IMR-90 (cell line): ENCODE measurements around the gene CCDC102B. TPM values are rescaled to one million over a fixed set of nuclear protein-coding genes. Genes with fewer than 3 reads are reported as not detected.

Experiments used
- ATAC-seq: fragments of 200-7000 bp; cut with Tn5 transposase; 2 replicates; pipeline ENCODE4 v1.9.1; 2020; ENCODE audit warnings: low read depth, mild to moderate bottlenecking, moderate library complexity
- BruUV-seq: library from RNA; stranded (reverse); fragments of 400-500 nt; replicated peaks from 2 replicates; lab custom pipeline; 2021; lab: Mats Ljungman, UMichigan
- CTCF ChIA-PET: fragments of 300-600 bp; formaldehyde crosslinking; extraction: SDS; loops from one replicate; lab custom pipeline; 2021; ENCODE audit warnings: antibody characterized with exemption; lab: Yijun Ruan, JAX
- POLR2A ChIA-PET: fragments of 300-600 bp; sonication (Branson Sonifier 250); formaldehyde crosslinking; loops from one replicate; lab custom pipeline; 2022; ENCODE audit warnings: antibody characterized with exemption; ENCODE audit not compliant: unreplicated experiment; lab: Charles Lee
- DNase-seq: peaks from one replicate; pipeline ENCODE4 v3.0.0; 2013
- H2AFZ ChIP-seq: replicated peaks from 2 replicates; pipeline ENCODE3; 2013; ENCODE audit warnings: low read length, mild to moderate bottlenecking; ENCODE audit not compliant: poor library complexity
- H2AK5ac ChIP-seq: 2 replicates; pipeline ENCODE4 v1.6.1; 2013; ENCODE audit warnings: low read depth, low read length, inconsistent platforms
- H2AK9ac ChIP-seq: replicated peaks from 2 replicates; pipeline ENCODE3; 2013; ENCODE audit warnings: mild to moderate bottlenecking, low read depth, low read length, moderate library complexity; ENCODE audit not compliant: poor library complexity
- H2BK120ac ChIP-seq: 2 replicates; pipeline ENCODE4 v1.6.1; 2013; ENCODE audit warnings: low read depth, low read length, inconsistent platforms
- H2BK15ac ChIP-seq: 3 replicates; pipeline ENCODE4 v1.6.1; 2013; ENCODE audit warnings: low read depth, low read length, inconsistent platforms
- H2BK20ac ChIP-seq: 2 replicates; pipeline ENCODE4 v1.6.1; 2013; ENCODE audit warnings: low read depth, mild to moderate bottlenecking, inconsistent platforms, low read length, moderate library complexity
- H2BK5ac ChIP-seq: 2 replicates; pipeline ENCODE4 v1.6.1; 2013; ENCODE audit warnings: mild to moderate bottlenecking, low read depth, low read length, inconsistent platforms; ENCODE audit not compliant: poor library complexity, severe bottlenecking
- H3K14ac ChIP-seq: replicated peaks from 2 replicates; pipeline ENCODE4 v1.6.1; 2013; ENCODE audit warnings: low read depth, low read length, inconsistent platforms
- H3K18ac ChIP-seq: 2 replicates; pipeline ENCODE4 v1.6.1; 2013; ENCODE audit warnings: low read depth, low read length, control low read depth
- H3K23ac ChIP-seq: 2 replicates; pipeline ENCODE4 v1.6.1; 2013; ENCODE audit warnings: low read depth, low read length, inconsistent platforms
- H3K27ac ChIP-seq: 2 replicates; pipeline ENCODE4 v1.5.1; 2013; ENCODE audit warnings: mild to moderate bottlenecking, control low read depth, low read length; ENCODE audit not compliant: insufficient read depth
- H3K27me3 ChIP-seq: 2 replicates; pipeline ENCODE4 v1.6.1; 2013; ENCODE audit warnings: low read length; ENCODE audit not compliant: control insufficient read depth, insufficient read depth
- H3K36me3 ChIP-seq: 2 replicates; pipeline ENCODE4 v1.6.1; 2013; ENCODE audit warnings: low read length, mixed read lengths; ENCODE audit not compliant: control insufficient read depth, insufficient read depth
- H3K4ac ChIP-seq: 2 replicates; pipeline ENCODE4 v1.6.1; 2013; ENCODE audit warnings: low read depth, low read length, inconsistent platforms
- H3K4me1 ChIP-seq: 2 replicates; pipeline ENCODE4 v1.6.1; 2013; ENCODE audit warnings: low read length, mixed read lengths; ENCODE audit not compliant: control insufficient read depth, insufficient read depth
- H3K4me2 ChIP-seq: 2 replicates; pipeline ENCODE4 v1.6.1; 2013; ENCODE audit warnings: low read depth, mild to moderate bottlenecking, control low read depth, low read length, moderate library complexity
- H3K4me3 ChIP-seq: 2 replicates; pipeline ENCODE4 v1.5.1; 2013; ENCODE audit warnings: low read depth, mild to moderate bottlenecking, control low read depth, low read length, moderate library complexity; ENCODE audit not compliant: insufficient read depth
- H3K56ac ChIP-seq: 2 replicates; pipeline ENCODE4 v1.6.1; 2013; ENCODE audit warnings: low read length, inconsistent platforms; ENCODE audit not compliant: insufficient read depth; ENCODE audit errors: extremely low read depth
- H3K79me1 ChIP-seq, 2 experiments: 2 replicates each; pipeline ENCODE4 v1.6.1; 2013; ENCODE audit warnings: low read length in 2 of 2, inconsistent platforms in 1 of 2, low read depth in 1 of 2
- H3K9ac ChIP-seq: 2 replicates; pipeline ENCODE4 v1.6.1; 2013; ENCODE audit warnings: low read depth, low read length, control low read depth
- H3K9me1 ChIP-seq: 2 replicates; pipeline ENCODE4 v1.6.1; 2013; ENCODE audit warnings: low read length, inconsistent platforms; ENCODE audit not compliant: insufficient read depth
- H3K9me3 ChIP-seq: 2 replicates; pipeline ENCODE4 v1.6.1; 2013; ENCODE audit warnings: low read length; ENCODE audit not compliant: control insufficient read depth, insufficient read depth
- H4K20me1 ChIP-seq: 2 replicates; pipeline ENCODE4 v1.6.1; 2013; ENCODE audit warnings: low read length, inconsistent platforms; ENCODE audit not compliant: insufficient read depth
- H4K5ac ChIP-seq: 2 replicates; pipeline ENCODE4 v1.6.1; 2013; ENCODE audit warnings: mild to moderate bottlenecking, low read depth, low read length, control low read depth
- H4K8ac ChIP-seq, 2 experiments: 2 replicates each; pipeline ENCODE4 v1.6.1; 2013; ENCODE audit warnings: low read depth in 2 of 2, low read length in 2 of 2, control low read depth in 1 of 2, inconsistent platforms in 1 of 2
- H4K91ac ChIP-seq: 2 replicates; pipeline ENCODE4 v1.6.1; 2013; ENCODE audit warnings: low read depth, low read length, inconsistent platforms; ENCODE audit not compliant: insufficient read depth
- BHLHE40 ChIP-seq: fragments of 150-350 bp; IDR thresholded peaks from 2 replicates; pipeline ENCODE4 v1.6.1; 2016; ENCODE audit warnings: mild to moderate bottlenecking, low read depth, low read length
- CTCF ChIP-seq: conservative IDR thresholded peaks from 2 replicates; pipeline ENCODE4 v1.5.1; 2012; ENCODE audit warnings: mild to moderate bottlenecking, low read depth, low read length, improper control_type of control experiment
- ELK1 ChIP-seq: fragments of 150-350 bp; IDR thresholded peaks from 2 replicates; pipeline ENCODE4 v1.6.1; 2016; ENCODE audit warnings: low read depth, mild to moderate bottlenecking, low read length, moderate library complexity, borderline replicate concordance
- FOS ChIP-seq: fragments of 150-350 bp; IDR thresholded peaks from 2 replicates; pipeline ENCODE4 v1.6.1; 2016; ENCODE audit warnings: low read depth, low read length
- MAFK ChIP-seq: IDR thresholded peaks from 2 replicates; pipeline ENCODE4 v1.6.1; 2012; ENCODE audit warnings: low read depth, low read length, improper control_type of control experiment
- MAZ ChIP-seq: IDR thresholded peaks from 2 replicates; pipeline ENCODE4 v1.6.1; 2012; ENCODE audit warnings: low read depth, mild to moderate bottlenecking, low read length, improper control_type of control experiment, moderate library complexity, borderline replicate concordance
- MXI1 ChIP-seq: IDR thresholded peaks from 2 replicates; pipeline ENCODE4 v1.6.1; 2012; ENCODE audit warnings: low read depth, mild to moderate bottlenecking, low read length, moderate library complexity, borderline replicate concordance
- NFE2L2 ChIP-seq: fragments of 150-350 bp; IDR thresholded peaks from 2 replicates; pipeline ENCODE4 v1.6.1; 2016; ENCODE audit warnings: low read depth, mild to moderate bottlenecking, low read length
- POLR2A ChIP-seq: IDR thresholded peaks from 2 replicates; pipeline ENCODE4 v1.6.1; 2012; ENCODE audit warnings: mild to moderate bottlenecking, low read depth, low read length
- RAD21 ChIP-seq: IDR thresholded peaks from 2 replicates; pipeline ENCODE4 v1.6.1; 2012; ENCODE audit warnings: low read length, improper control_type of control experiment
- RCOR1 ChIP-seq: IDR thresholded peaks from 2 replicates; pipeline ENCODE4 v1.6.1; 2012; ENCODE audit warnings: mild to moderate bottlenecking, low read length, improper control_type of control experiment; ENCODE audit not compliant: insufficient replicate concordance
- RFX5 ChIP-seq: IDR thresholded peaks from 2 replicates; pipeline ENCODE4 v1.8.0; 2012; ENCODE audit warnings: low read depth, mild to moderate bottlenecking, low read length, moderate library complexity
- SMC3 ChIP-seq: fragments of 150-350 bp; IDR thresholded peaks from 2 replicates; pipeline ENCODE4 v1.6.1; 2016; ENCODE audit warnings: low read depth, mild to moderate bottlenecking, antibody characterized with exemption, low read length, moderate library complexity
- WGBS, 2 experiments: methylation state at CpG; one replicate each; pipeline versions ENCODE4 v1.1.5 to v1.1.7; 2013; ENCODE audit warnings: missing lambda C conversion rate in 2 of 2; ENCODE audit not compliant: insufficient read length in 1 of 2; ENCODE audit errors: extremely low coverage in 2 of 2; 5-methylcytosine and 5-hydroxymethylcytosine counted together
- dilution Hi-C: fragments of 300-500 bp; cut with HindIII; formaldehyde crosslinking; loops from one replicate; pipeline ENCODE4 v1.14.3; 2018; ENCODE audit warnings: low sequenced_read_pairs; ENCODE audit not compliant: unreplicated experiment
- in situ Hi-C: fragments of 300-500 bp; cut with MboI; formaldehyde crosslinking; loops from 3 replicates; pipeline ENCODE4 v1.14.3; 2019; ENCODE audit warnings: low sequenced_read_pairs, inconsistent platforms, mixed read lengths
- intact Hi-C: fragments of 100-400 bp; cut with micrococcal nuclease; formaldehyde crosslinking; loops from 2 replicates; pipeline ENCODE4 v1.10.0; 2022
- polyA plus RNA-seq, 3 experiments: library from polyadenylated mRNA; depleted of rRNA; stranded (reverse); fragments of >200 nt; gene quantifications; 2 replicates each; pipeline ENCODE4 v1.2.3, GENCODE V29; 2012; ENCODE audit warnings: low replicate concordance in 1 of 3
- total RNA-seq: library from RNA; depleted of rRNA; stranded (reverse); fragments of >200 nt; gene quantifications from 2 replicates; pipeline ENCODE4 v1.2.3, GENCODE V29; 2012

The CCDC102B gene
- total and polyA plus RNA-seq, 2 of the 4 experiments (the other 2 are of a cell fraction): 0.54 to 1.4 TPM

- intact Hi-C loops: no loop called here
- ATAC-seq: no peak
These were observed 146.9 kb downstream of the CCDC102B start for GRCh38 chr18:68944826-68945225.

More at GRCh38 chr18:68944826-68945225, 146.9 kb downstream of the CCDC102B start:
- Histone ChIP-seq H3K4me2 (no peak overlapping the region), H3K56ac (no peak overlapping the region), H2AK9ac (no peak overlapping the region), H3K18ac (no peak overlapping the region), H2BK5ac (no peak overlapping the region), H4K20me1 (no peaks in the 10 kb centered on the region), H4K91ac (no peak overlapping the region), H3K27me3 (no peaks in the 10 kb centered on the region), H2AK5ac (no peak overlapping the region), H3K9me1 (no peaks in the 10 kb centered on the region), H3K4me3 (no peak overlapping the region), H3K9me3 (no peaks in the 10 kb centered on the region), H2BK15ac (no peak overlapping the region), H3K14ac (no peak overlapping the region), H2AFZ (no peak overlapping the region), H3K36me3 (no peaks in the 10 kb centered on the region), H3K4ac (no peak overlapping the region), H3K79me1 (no peaks in the 10 kb centered on the region), H4K5ac (no peak overlapping the region), H3K23ac (0 out of 2 replicates have a peak overlapping the region, but pooled peaks have one; percentile 49), H4K8ac (no peak overlapping the region), H2BK20ac (no peak overlapping the region), H2BK120ac (no peak overlapping the region), H3K27ac (no peak overlapping the region), H3K4me1 (no peaks in the 10 kb centered on the region), H3K9ac (no peak overlapping the region)
- ChIA-PET CTCF (no interaction called here), POLR2A (no interaction called here)
- no CpG with 5 or more reads among the region's 1 CpG for WGBS, 2 experiments
- DNase-seq: no peak
- in situ Hi-C loops (no loop called here), dilution Hi-C loops (no loop called here)
- no TSS peak for BruUV-seq
- TF ChIP-seq RAD21 (no peak), RCOR1 (no peak), RFX5 (no peak), FOS (no peak), SMC3 (no peak), CTCF (no peak), MAZ (no peak), MAFK (no peak), MXI1 (no peak), NFE2L2 (no peak), POLR2A (no peak), BHLHE40 (no peak), ELK1 (no peak)
